Glutamatergic neuron (in vitro differentiated cells): Measurements from ENCODE around the gene TP53AIP1. TPM values are rescaled to one million over a fixed set of nuclear protein-coding genes. Genes with fewer than 3 reads are reported as not detected.

Experiments
- DNase-seq: peaks from one replicate; pipeline ENCODE4 v3.0.0; 2022
- H3K27ac Mint-ChIP-seq: one replicate; pipeline ENCODE4 v1.8.0; 2020; ENCODE audit warnings: mild to moderate bottlenecking, mixed read lengths, inconsistent platforms; ENCODE audit not compliant: unreplicated experiment
- H3K27me3 Mint-ChIP-seq: one replicate; pipeline ENCODE4 v1.8.0; 2020; ENCODE audit warnings: mild to moderate bottlenecking, moderate library complexity, mixed read lengths, inconsistent platforms; ENCODE audit not compliant: unreplicated experiment
- H3K36me3 Mint-ChIP-seq: one replicate; pipeline ENCODE4 v1.8.0; 2020; ENCODE audit warnings: mild to moderate bottlenecking, mixed read lengths, inconsistent platforms; ENCODE audit not compliant: unreplicated experiment
- H3K4me1 Mint-ChIP-seq: one replicate; pipeline ENCODE4 v1.8.0; 2020; ENCODE audit warnings: mild to moderate bottlenecking, low read depth, mixed read lengths, inconsistent platforms; ENCODE audit not compliant: unreplicated experiment
- H3K4me3 Mint-ChIP-seq: one replicate; pipeline ENCODE4 v1.8.0; 2020; ENCODE audit warnings: mild to moderate bottlenecking, mixed read lengths, inconsistent platforms; ENCODE audit not compliant: unreplicated experiment
- H3K9me3 Mint-ChIP-seq: one replicate; pipeline ENCODE4 v1.8.0; 2020; ENCODE audit warnings: mild to moderate bottlenecking, moderate library complexity, mixed read lengths, inconsistent platforms; ENCODE audit not compliant: unreplicated experiment
- total RNA-seq: library from RNA; stranded (reverse); fragmentation: NEBNext Ultra II Directional; extraction: Animal tissue kit (Norgen Biotek cat#: 25700); gene quantifications from one replicate; pipeline ENCODE4 v1.2.1, GENCODE V29; 2021; ENCODE audit not compliant: unreplicated experiment
- TF ChIP-seq, protein P1 (sequence below): fragments of 200-600 bp; sonication (generic); IDR thresholded peaks from one replicate; pipeline ENCODE4 v1.5.0; 2021; ENCODE audit not compliant: partially characterized antibody, unreplicated experiment

The TP53AIP1 gene
- total RNA-seq, 1 donor from 2014 or later = 0.34 TPM

DNA sequence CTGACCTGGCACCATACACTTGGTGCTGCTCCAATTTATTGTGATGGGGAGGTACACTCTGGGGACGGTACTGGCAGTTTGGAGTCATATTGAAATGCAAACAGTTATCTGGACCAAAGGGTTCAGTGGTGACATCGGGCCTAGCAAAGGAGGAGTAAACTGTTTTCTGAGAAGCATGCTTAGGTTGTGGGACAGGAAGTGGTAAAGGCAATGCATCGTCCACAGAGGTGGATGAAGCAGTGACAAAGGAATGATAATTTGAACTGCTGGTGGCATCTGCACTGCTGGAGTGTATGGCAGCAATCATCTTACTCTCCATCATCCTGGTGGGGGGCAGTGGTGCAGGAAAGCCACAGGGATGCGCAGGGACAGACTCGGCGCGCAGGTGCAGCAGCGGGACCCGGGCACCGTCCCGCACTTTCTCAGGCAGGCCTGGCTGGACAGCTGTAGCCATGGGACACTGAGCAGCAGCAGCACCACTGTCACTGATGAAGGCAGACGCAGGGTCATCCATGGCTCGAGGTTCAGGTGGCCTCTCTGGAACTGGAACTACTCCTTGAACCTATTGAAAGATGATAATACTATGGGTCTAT is 28.0 kb upstream of the TP53AIP1 start:
- Mint-ChIP-seq H3K27me3 (peaks cover 3% of the 10 kb centered on the region), H3K36me3 (peaks cover 8% of the 10 kb centered on the region), H3K4me1 (peaks cover 2% of the 10 kb centered on the region), H3K4me3 (no peak overlapping the region), H3K9me3 (no peaks in the 10 kb centered on the region), H3K27ac (no peak overlapping the region)
- DNase-seq = no peak
- TF ChIP-seq, protein P1, sequence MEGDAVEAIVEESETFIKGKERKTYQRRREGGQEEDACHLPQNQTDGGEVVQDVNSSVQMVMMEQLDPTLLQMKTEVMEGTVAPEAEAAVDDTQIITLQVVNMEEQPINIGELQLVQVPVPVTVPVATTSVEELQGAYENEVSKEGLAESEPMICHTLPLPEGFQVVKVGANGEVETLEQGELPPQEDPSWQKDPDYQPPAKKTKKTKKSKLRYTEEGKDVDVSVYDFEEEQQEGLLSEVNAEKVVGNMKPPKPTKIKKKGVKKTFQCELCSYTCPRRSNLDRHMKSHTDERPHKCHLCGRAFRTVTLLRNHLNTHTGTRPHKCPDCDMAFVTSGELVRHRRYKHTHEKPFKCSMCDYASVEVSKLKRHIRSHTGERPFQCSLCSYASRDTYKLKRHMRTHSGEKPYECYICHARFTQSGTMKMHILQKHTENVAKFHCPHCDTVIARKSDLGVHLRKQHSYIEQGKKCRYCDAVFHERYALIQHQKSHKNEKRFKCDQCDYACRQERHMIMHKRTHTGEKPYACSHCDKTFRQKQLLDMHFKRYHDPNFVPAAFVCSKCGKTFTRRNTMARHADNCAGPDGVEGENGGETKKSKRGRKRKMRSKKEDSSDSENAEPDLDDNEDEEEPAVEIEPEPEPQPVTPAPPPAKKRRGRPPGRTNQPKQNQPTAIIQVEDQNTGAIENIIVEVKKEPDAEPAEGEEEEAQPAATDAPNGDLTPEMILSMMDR = no peak

DNA sequence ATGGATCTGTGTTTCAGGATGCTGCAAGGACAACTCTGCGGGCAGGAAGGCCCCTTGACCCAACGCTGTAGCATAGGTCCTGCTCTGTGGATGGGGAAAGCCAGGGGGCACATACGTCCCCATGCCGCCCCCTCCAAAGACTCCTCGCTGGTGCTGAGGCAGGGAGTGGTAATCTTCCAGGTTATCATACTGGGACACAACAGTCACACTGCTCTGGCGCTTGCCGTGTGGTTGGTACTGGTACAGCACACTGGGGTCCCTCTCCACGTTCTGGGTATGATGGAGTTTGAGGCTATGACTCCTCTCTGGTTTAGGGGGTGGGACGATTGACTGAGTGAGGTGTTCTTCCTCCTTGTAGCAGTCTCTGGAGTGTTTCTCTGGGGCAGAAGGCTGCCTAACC is 26.2 kb upstream of the TP53AIP1 start:
- Mint-ChIP-seq H3K4me1 (peaks cover 12% of the 10 kb centered on the region), H3K27ac (no peak overlapping the region), H3K9me3 (no peaks in the 10 kb centered on the region), H3K27me3 (peaks cover 3% of the 10 kb centered on the region), H3K36me3 (peaks cover 8% of the 10 kb centered on the region), H3K4me3 (no peak overlapping the region)
- TF ChIP-seq, protein P1 = no peak
- no peak for DNase-seq

DNA sequence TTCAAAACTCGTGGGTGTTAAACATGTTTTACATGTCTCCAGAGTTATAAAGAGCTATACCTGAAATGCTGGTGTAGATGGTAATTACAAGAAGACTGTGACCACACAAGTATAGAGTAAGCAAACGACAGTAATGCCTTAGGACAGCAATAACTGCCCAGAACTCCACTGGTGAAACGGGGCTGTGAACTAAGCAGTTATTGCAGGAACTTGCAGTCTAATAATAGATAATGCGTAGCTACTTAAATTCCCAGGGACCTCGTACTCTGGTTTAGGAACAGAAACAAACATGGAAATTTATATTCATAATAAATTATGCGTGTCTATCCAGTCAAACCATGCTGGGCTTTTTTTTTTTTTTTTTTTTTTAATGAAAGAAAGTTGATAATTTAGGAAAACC is 24.9 kb upstream of the TP53AIP1 start:
- DNase-seq = no peak
- peaks cover 8% of the 10 kb centered on the region for H3K36me3 Mint-ChIP-seq
- peaks cover 3% of the 10 kb centered on the region for H3K27me3 Mint-ChIP-seq
- TF ChIP-seq, protein P1 = no peak
- no peaks in the 10 kb centered on the region for H3K9me3 Mint-ChIP-seq
- peaks cover 20% of the 10 kb centered on the region for H3K4me1 Mint-ChIP-seq
- no peak overlapping the region for H3K4me3 Mint-ChIP-seq
- no peak overlapping the region for H3K27ac Mint-ChIP-seq

DNA sequence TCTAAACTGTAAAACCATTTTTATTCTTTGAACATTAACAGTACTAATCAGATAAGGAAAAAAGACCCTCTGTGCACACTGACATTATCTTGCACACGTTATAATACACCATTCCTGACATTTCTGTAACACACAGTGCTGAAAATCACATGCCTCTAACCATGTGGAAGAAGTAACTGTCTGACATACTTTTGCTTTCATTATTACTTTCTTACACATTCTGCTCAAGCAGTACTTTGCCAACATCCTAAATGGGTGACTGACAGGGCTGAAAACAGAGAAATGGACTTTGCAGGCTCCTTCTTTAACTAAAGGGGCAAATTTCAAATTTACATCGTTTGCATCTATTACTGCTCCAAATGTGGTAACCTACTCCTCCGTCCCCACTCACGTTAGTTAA is 22.8 kb upstream of the TP53AIP1 start:
- Mint-ChIP-seq H3K36me3 (peaks cover 8% of the 10 kb centered on the region), H3K9me3 (no peaks in the 10 kb centered on the region), H3K27ac (no peak overlapping the region), H3K4me3 (no peak overlapping the region), H3K4me1 (peaks cover 20% of the 10 kb centered on the region), H3K27me3 (peaks cover 3% of the 10 kb centered on the region)
- TF ChIP-seq, protein P1 = no peak
- DNase-seq = no peak

DNA sequence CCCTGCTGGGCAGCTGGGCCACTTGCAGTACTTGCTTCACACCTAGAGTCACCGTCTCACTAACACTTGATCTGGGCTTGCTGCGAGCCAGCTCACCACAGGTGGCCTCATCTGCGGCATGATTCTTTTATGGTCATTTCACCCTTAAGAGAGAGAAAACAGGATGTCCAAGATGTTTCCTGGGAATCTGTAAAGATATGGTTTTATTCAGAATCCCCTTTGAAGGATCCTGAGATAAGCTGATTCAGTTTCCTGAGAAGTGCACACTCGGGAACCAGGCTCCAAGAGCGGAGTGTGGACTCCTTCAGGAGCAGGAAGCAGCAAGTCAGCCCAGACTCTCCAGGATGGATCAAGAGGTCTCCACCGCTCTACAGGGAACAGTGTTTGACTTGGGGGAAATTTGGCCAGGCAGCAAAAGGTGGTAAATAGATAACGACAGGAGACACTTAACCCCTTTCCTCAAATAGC is 21.8 kb upstream of the TP53AIP1 start:
- Mint-ChIP-seq H3K9me3 (no peaks in the 10 kb centered on the region), H3K4me3 (peak overlapping the region; percentile 16), H3K27ac (peak overlapping the region; percentile 4), H3K27me3 (peaks cover 1% of the 10 kb centered on the region), H3K4me1 (peaks cover 20% of the 10 kb centered on the region), H3K36me3 (no peaks in the 10 kb centered on the region)
- DNase-seq = no peak
- TF ChIP-seq, protein P1 = no peak
